Activated B cell treated with CpG ODN at 0.5 μM for 24 hours (primary cell): Measurements from ENCODE around the gene UFSP1. TPM values are rescaled to one million over a fixed set of nuclear protein-coding genes. Genes with fewer than 3 reads are reported as not detected.

Experiments
- ATAC-seq: fragments of 200-7000 bp; cut with Tn5 transposase; one replicate; pipeline ENCODE4 v1.10.0; 2021; ENCODE audit warnings: low read depth, mild to moderate bottlenecking, moderate library complexity
- CTCF ChIA-PET: fragments of 350-600 bp; sonication (Branson Sonifier 250); formaldehyde crosslinking; loops from one replicate; lab custom pipeline; 2021; ENCODE audit warnings: antibody characterized with exemption; lab: Charles Lee
- POLR2A ChIA-PET: fragments of 350-600 bp; sonication (Branson Sonifier 250); formaldehyde crosslinking; loops from one replicate; lab custom pipeline; 2021; ENCODE audit warnings: antibody characterized with exemption; lab: Charles Lee
- DNase-seq: peaks from one replicate; pipeline ENCODE4 v3.0.0; 2022
- H3K27ac Mint-ChIP-seq: one replicate; pipeline ENCODE4 v1.8.0; 2020; ENCODE audit warnings: mixed read lengths
- H3K27me3 Mint-ChIP-seq: one replicate; pipeline ENCODE4 v1.8.0; 2021; ENCODE audit warnings: mixed read lengths
- H3K36me3 Mint-ChIP-seq: one replicate; pipeline ENCODE4 v1.8.0; 2021; ENCODE audit warnings: low read depth, mixed read lengths
- H3K4me1 Mint-ChIP-seq: one replicate; pipeline ENCODE4 v1.8.0; 2021; ENCODE audit warnings: mixed read lengths
- H3K4me3 Mint-ChIP-seq: one replicate; pipeline ENCODE4 v1.8.0; 2020; ENCODE audit warnings: mild to moderate bottlenecking, mixed read lengths
- H3K9me3 Mint-ChIP-seq: one replicate; pipeline ENCODE4 v1.8.0; 2020; ENCODE audit warnings: mixed read lengths
- CTCF ChIP-seq: fragments of 200-600 bp; IDR thresholded peaks from one replicate; pipeline ENCODE4 v1.8.0; 2022; ENCODE audit warnings: antibody characterized with exemption, mild to moderate bottlenecking
- intact Hi-C: fragments of 100-400 bp; cut with micrococcal nuclease; formaldehyde crosslinking; loops from one replicate; pipeline ENCODE4 v1.15.1; 2024
- total RNA-seq: library from RNA; stranded (reverse); gene quantifications from 2 replicates; pipeline ENCODE4 v1.2.3, GENCODE V29; 2022

Gene UFSP1
- total RNA-seq, 1 donor from 2014 or later = 3.4 TPM

DNA sequence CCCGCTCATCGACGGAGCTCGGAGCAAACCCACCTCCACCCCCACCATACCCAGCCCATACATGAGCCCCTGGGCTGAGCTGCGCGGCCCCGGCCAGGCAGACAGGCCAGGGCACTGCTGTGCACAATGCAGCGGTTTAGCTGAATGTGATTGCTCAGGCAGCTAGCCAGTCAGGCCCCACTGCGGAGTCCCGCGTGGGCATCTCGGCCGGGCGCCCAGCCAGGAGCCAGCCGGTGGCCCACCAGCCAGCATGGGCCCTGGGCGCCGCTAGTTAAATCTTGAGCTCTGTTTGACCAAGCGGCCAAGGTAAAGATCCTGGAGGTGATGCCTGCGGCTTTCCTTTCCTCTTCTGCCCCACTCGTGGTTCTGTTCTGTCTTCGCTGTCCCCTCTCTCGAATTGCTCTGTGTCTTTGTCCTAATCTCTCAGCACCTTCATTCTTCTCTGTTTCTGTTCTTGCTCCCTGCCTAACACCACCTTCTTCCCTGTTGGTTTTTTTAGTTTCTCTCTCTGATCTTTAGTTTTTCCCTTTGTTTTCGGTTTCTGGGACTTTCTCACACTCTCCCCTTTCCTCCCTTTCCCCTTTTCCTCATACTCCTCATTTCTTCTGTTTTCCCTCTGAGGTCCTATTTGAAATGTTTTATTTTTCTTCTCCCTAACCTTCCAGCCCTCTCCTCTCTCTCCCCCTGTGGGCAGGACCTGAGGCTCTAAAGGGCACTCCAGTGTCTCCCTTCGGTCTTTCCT lies 6.6 kb downstream of the UFSP1 start:
- peaks cover 97% of the 10 kb centered on the region for H3K36me3 Mint-ChIP-seq
- no peak overlapping the region for H3K4me3 Mint-ChIP-seq
- POLR2A ChIA-PET = interaction anchor here (7.3 kb wide), 1 partner anchor 9 kb away, joined by 254 read pairs; the partner anchor contains the start of gene SRRT
- no peak for TF ChIP-seq CTCF
- intact Hi-C loops = no loop called here
- peaks cover 2% of the 10 kb centered on the region for H3K9me3 Mint-ChIP-seq
- CTCF ChIA-PET = no interaction called here
- no peak overlapping the region for H3K27ac Mint-ChIP-seq
- DNase-seq (no peak), ATAC-seq (no peak)
- H3K27me3 Mint-ChIP-seq = no peaks in the 10 kb centered on the region
- peaks cover 53% of the 10 kb centered on the region for H3K4me1 Mint-ChIP-seq

DNA sequence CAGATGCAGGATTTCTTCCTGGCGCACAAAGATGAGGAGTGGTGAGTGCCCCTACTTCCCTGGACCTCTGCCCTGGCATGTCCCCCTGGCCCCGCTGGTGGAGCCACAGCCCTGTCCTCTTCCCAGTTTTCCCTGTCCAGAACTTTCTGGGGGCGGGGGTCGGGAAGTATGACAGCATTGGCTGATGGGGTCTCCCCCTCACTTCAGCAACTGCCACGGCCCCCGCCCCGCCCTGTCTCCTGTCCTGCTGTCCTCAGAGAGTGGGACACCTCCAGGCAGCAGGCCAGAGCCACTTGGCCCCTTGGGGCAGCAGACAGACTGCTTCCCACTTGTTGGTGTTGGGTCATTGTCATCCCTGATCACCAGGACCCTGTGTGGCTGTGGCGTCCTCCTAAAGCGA lies 7.3 kb downstream of the UFSP1 start:
- ChIA-PET CTCF (no interaction called here), POLR2A (no interaction called here)
- H3K4me1 Mint-ChIP-seq = peaks cover 47% of the 10 kb centered on the region
- H3K27ac Mint-ChIP-seq = no peak overlapping the region
- no peak for TF ChIP-seq CTCF
- peaks cover 94% of the 10 kb centered on the region for H3K36me3 Mint-ChIP-seq
- no peaks in the 10 kb centered on the region for H3K27me3 Mint-ChIP-seq
- H3K9me3 Mint-ChIP-seq = no peaks in the 10 kb centered on the region
- no peak for DNase-seq
- ATAC-seq = no peak
- intact Hi-C loops = no loop called here
- no peak overlapping the region for H3K4me3 Mint-ChIP-seq

DNA sequence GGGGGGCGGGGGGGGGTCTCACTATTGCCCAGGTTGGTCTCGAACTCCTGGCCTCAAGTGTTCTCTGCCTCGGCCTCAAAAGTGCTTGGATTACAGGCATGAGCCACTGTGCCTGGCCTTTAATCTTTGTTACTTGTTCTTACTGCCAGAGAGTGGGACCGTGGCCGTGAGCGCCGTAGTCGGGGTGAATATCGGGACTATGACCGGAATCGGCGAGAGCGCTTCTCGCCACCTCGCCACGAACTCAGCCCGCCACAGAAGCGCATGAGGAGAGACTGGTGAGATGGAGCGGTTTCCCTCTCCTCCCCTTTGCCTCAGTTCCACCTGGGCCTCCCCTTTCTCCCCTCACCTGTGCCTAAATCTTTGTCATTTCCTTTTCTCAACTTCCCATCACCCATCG lies 8.4 kb downstream of the UFSP1 start:
- POLR2A ChIA-PET = interaction anchor here (0.6 kb wide), 1 partner anchor 484 kb away, joined by 4 read pairs; no protein-coding TSS in a partner anchor
- H3K4me1 Mint-ChIP-seq = peaks cover 47% of the 10 kb centered on the region
- ATAC-seq (no peak), DNase-seq (no peak)
- H3K9me3 Mint-ChIP-seq = no peaks in the 10 kb centered on the region
- no peak overlapping the region for H3K4me3 Mint-ChIP-seq
- no peaks in the 10 kb centered on the region for H3K27me3 Mint-ChIP-seq
- intact Hi-C loops = no loop called here
- peaks cover 90% of the 10 kb centered on the region for H3K36me3 Mint-ChIP-seq
- no peak overlapping the region for H3K27ac Mint-ChIP-seq
- CTCF ChIA-PET = no interaction called here
- TF ChIP-seq CTCF = no peak

DNA sequence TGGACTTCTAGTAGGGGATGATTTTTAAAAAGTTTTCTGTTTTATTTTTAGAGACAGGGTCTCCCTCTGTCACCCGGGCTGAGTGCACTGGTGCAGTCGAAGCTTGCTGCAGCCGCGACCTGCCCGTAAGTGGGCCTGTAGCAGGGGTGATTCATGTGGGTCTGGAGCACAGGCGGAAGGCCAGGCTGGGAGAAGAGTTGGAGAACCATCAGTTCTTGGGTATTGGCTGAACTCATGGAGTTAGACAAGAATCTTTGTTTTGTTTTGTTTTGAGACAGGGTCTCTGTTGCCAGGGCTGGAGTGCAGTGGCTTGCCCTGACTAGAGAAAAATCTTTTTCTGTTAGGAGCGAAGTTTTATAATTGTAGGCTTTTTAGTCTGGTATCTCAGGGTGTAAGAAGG lies 8.9 kb downstream of the UFSP1 start:
- TF ChIP-seq CTCF = no peak
- intact Hi-C loops = no loop called here
- ATAC-seq (no peak), DNase-seq (no peak)
- Mint-ChIP-seq H3K4me3 (no peak overlapping the region), H3K9me3 (no peaks in the 10 kb centered on the region), H3K4me1 (peaks cover 47% of the 10 kb centered on the region), H3K27ac (no peak overlapping the region), H3K36me3 (peaks cover 86% of the 10 kb centered on the region), H3K27me3 (no peaks in the 10 kb centered on the region)
- CTCF ChIA-PET = no interaction called here
- POLR2A ChIA-PET = interaction anchor here (0.5 to 0.6 kb wide), 2 partner anchors 11 to 483 kb away, joined by 4 read pairs; no protein-coding TSS in a partner anchor

DNA sequence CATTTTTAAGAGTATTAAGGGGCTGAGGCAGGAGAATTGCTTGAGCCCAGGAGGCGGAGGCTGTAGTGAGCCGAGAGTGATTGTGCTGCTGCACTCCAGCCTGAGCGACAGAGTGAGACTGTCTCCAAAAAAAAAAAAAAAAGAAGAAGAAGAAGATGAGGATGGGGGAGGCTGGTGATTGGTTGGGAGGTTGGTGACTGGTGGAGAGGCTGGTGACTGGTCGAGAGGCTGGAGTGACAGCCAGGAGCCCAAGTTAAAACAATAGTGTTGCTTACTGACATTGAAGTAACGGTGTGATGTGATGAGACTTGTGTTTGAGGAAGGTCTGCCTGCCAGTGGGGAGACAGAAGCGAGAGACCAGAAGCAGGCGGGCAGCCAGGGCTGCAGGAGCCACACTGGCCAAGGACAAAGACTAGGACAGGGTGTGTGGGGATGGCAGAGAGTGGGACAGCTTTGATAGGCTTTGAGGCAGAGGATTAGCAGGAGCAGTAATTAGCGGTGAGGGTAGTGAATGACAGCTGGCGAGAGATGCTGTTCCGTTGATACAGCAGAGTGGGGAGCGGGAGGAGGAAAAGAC lies 9.7 kb downstream of the UFSP1 start:
- ATAC-seq (no peak), DNase-seq (no peak)
- Mint-ChIP-seq H3K4me1 (peaks cover 49% of the 10 kb centered on the region), H3K36me3 (peaks cover 86% of the 10 kb centered on the region), H3K9me3 (no peaks in the 10 kb centered on the region), H3K27me3 (no peaks in the 10 kb centered on the region), H3K27ac (peak overlapping the region; percentile 25), H3K4me3 (no peak overlapping the region)
- intact Hi-C loops = no loop called here
- TF ChIP-seq CTCF = no peak
- ChIA-PET POLR2A (interaction anchor here (0.5 kb wide), 1 partner anchor 10 kb away, joined by 4 read pairs; no protein-coding TSS in a partner anchor), CTCF (no interaction called here)
